HEK293 (cell line): Measurements from ENCODE around the gene TRAM2.

Experiments
- CTCF ChIA-PET: fragments of 350-600 bp; formaldehyde crosslinking; extraction: SDS; loops from one replicate; lab custom pipeline; 2021; ENCODE audit warnings: antibody characterized with exemption; lab: Yijun Ruan, JAX
- POLR2A ChIA-PET: fragments of 300-600 bp; formaldehyde crosslinking; extraction: SDS; loops from one replicate; lab custom pipeline; 2020; ENCODE audit warnings: antibody characterized with exemption, inconsistent platforms; lab: Yijun Ruan, JAX
- H3K27ac ChIP-seq: fragments of 200-500 bp; sonication (Bioruptor generic); 2 replicates; pipeline ENCODE4 v1.5.1; 2014; ENCODE audit warnings: low read depth, low read length, control low read depth, inconsistent platforms; ENCODE audit errors: extremely low read depth
- H3K36me3 ChIP-seq, 2 experiments: fragments of 200-500 bp in 1 of 2; sonication (Bioruptor generic) in 1 of 2; 1 replicate in 1 of 2; 2 replicates in 1 of 2; pipeline ENCODE4 v1.5.1; 2014 to 2017; ENCODE audit warnings: inconsistent platforms in 2 of 2, low read length in 2 of 2; ENCODE audit not compliant: control insufficient read depth in 2 of 2, insufficient read depth in 1 of 2
- H3K4me1 ChIP-seq: fragments of 200-500 bp; sonication (Bioruptor generic); 2 replicates; pipeline ENCODE4 v1.5.1; 2014; ENCODE audit warnings: mild to moderate bottlenecking, low read length, inconsistent platforms; ENCODE audit not compliant: control insufficient read depth, insufficient read depth
- H3K4me3 ChIP-seq: 2 replicates; pipeline ENCODE4 v1.5.1; 2011; ENCODE audit warnings: low read depth, mild to moderate bottlenecking, control low read depth, low read length, moderate library complexity
- H3K9me3 ChIP-seq: fragments of 200-500 bp; sonication (Bioruptor generic); 2 replicates; pipeline ENCODE4 v1.5.1; 2014; ENCODE audit warnings: low read depth, low read length, inconsistent platforms; ENCODE audit not compliant: control insufficient read depth, insufficient read depth
- GFI1B ChIP-seq: fragments of 450-650 bp; formaldehyde crosslinking; IDR thresholded peaks from 2 replicates; pipeline ENCODE4 v1.5.1; 2016; ENCODE audit warnings: missing biosample characterization, missing genetic modification characterization
- GLI2 ChIP-seq: fragments of 450-650 bp; formaldehyde crosslinking; IDR thresholded peaks from 2 replicates; pipeline ENCODE4; 2017; ENCODE audit warnings: missing biosample characterization, missing genetic modification characterization, low read depth, borderline replicate concordance
- HOXA7 ChIP-seq: sonication (generic); formaldehyde crosslinking; IDR thresholded peaks from 2 replicates; pipeline ENCODE4 v1.8.1; 2022; ENCODE audit warnings: missing genetic modification reagents, borderline replicate concordance
- KLF16 ChIP-seq: fragments of 450-650 bp; formaldehyde crosslinking; IDR thresholded peaks from 2 replicates; pipeline ENCODE4 v1.5.1; 2017; ENCODE audit warnings: missing biosample characterization, missing genetic modification characterization
- KLF7 ChIP-seq: fragments of 450-650 bp; formaldehyde crosslinking; IDR thresholded peaks from 2 replicates; pipeline ENCODE4 v1.5.1; 2016; ENCODE audit warnings: missing biosample characterization, missing genetic modification characterization, borderline replicate concordance
- MEIS1 ChIP-seq: sonication (generic); formaldehyde crosslinking; IDR thresholded peaks from 2 replicates; pipeline ENCODE4 v1.8.1; 2022; ENCODE audit warnings: missing genetic modification reagents, mild to moderate bottlenecking, borderline replicate concordance
- PRDM1 ChIP-seq: fragments of 450-650 bp; formaldehyde crosslinking; IDR thresholded peaks from 2 replicates; pipeline ENCODE4; 2016; ENCODE audit warnings: missing biosample characterization, missing genetic modification characterization
- SP7 ChIP-seq: fragments of 450-650 bp; formaldehyde crosslinking; IDR thresholded peaks from 2 replicates; pipeline ENCODE4 v1.5.1; 2016; ENCODE audit warnings: missing biosample characterization, missing genetic modification characterization
- ZBTB21 ChIP-seq: fragments of 450-650 bp; formaldehyde crosslinking; IDR thresholded peaks from 2 replicates; pipeline ENCODE4 v1.5.1; 2017; ENCODE audit warnings: missing biosample characterization, missing genetic modification characterization
- ZFP37 ChIP-seq: fragments of 450-650 bp; formaldehyde crosslinking; IDR thresholded peaks from 2 replicates; pipeline ENCODE4 v1.5.1; 2016; ENCODE audit warnings: missing biosample characterization, missing genetic modification characterization
- ZNF133 ChIP-seq: fragments of 450-650 bp; formaldehyde crosslinking; IDR thresholded peaks from 2 replicates; pipeline ENCODE4 v1.5.1; 2016; ENCODE audit warnings: missing biosample characterization, missing genetic modification characterization
- ZNF140 ChIP-seq: fragments of 450-650 bp; formaldehyde crosslinking; IDR thresholded peaks from 2 replicates; pipeline ENCODE4 v1.5.1; 2016; ENCODE audit warnings: missing biosample characterization, missing genetic modification characterization
- ZNF324 ChIP-seq: fragments of 450-650 bp; formaldehyde crosslinking; IDR thresholded peaks from 2 replicates; pipeline ENCODE4 v1.5.1; 2016; ENCODE audit warnings: missing biosample characterization, missing genetic modification characterization
- ZNF350 ChIP-seq: fragments of 450-650 bp; formaldehyde crosslinking; IDR thresholded peaks from 2 replicates; pipeline ENCODE4 v1.5.0; 2017; ENCODE audit warnings: missing biosample characterization, mild to moderate bottlenecking, missing genetic modification characterization
- ZNF391 ChIP-seq: fragments of 450-650 bp; formaldehyde crosslinking; IDR thresholded peaks from 2 replicates; pipeline ENCODE4 v1.5.1; 2016; ENCODE audit warnings: low read depth, missing biosample characterization, missing genetic modification characterization, borderline replicate concordance
- ZNF404 ChIP-seq: fragments of 450-650 bp; formaldehyde crosslinking; IDR thresholded peaks from 2 replicates; pipeline ENCODE4 v1.5.1; 2017; ENCODE audit warnings: missing biosample characterization, missing genetic modification characterization
- ZNF544 ChIP-seq: fragments of 450-650 bp; formaldehyde crosslinking; IDR thresholded peaks from 2 replicates; pipeline ENCODE4 v1.5.0; 2017; ENCODE audit warnings: missing biosample characterization, missing genetic modification characterization
- ZNF560 ChIP-seq: fragments of 450-650 bp; formaldehyde crosslinking; IDR thresholded peaks from 2 replicates; pipeline ENCODE4 v1.5.1; 2017; ENCODE audit warnings: missing biosample characterization, missing genetic modification characterization, borderline replicate concordance
- ZNF600 ChIP-seq: fragments of 450-650 bp; formaldehyde crosslinking; IDR thresholded peaks from 2 replicates; pipeline ENCODE4 v1.5.1; 2016; ENCODE audit warnings: missing biosample characterization, missing genetic modification characterization
- ZNF610 ChIP-seq: fragments of 450-650 bp; formaldehyde crosslinking; IDR thresholded peaks from 2 replicates; pipeline ENCODE4 v1.5.1; 2016; ENCODE audit warnings: missing biosample characterization, missing genetic modification characterization, borderline replicate concordance
- ZNF837 ChIP-seq: fragments of 450-650 bp; formaldehyde crosslinking; IDR thresholded peaks from 2 replicates; pipeline ENCODE4 v1.5.1; 2016; ENCODE audit warnings: missing biosample characterization, missing genetic modification characterization
- TF ChIP-seq, protein P1 (sequence below): fragments of 450-650 bp; formaldehyde crosslinking; IDR thresholded peaks from 2 replicates; pipeline ENCODE4; 2016; ENCODE audit warnings: missing biosample characterization, missing genetic modification characterization
- TF ChIP-seq, protein P2 (sequence below): fragments of 450-650 bp; formaldehyde crosslinking; IDR thresholded peaks from 2 replicates; pipeline ENCODE4 v1.5.1; 2016; ENCODE audit warnings: missing biosample characterization, missing genetic modification characterization
- TF ChIP-seq, protein P3 (sequence below): fragments of 450-650 bp; formaldehyde crosslinking; IDR thresholded peaks from 2 replicates; pipeline ENCODE4 v1.5.1; 2016; ENCODE audit warnings: missing biosample characterization, missing genetic modification characterization
- TF ChIP-seq, protein P4 (sequence below): fragments of 450-650 bp; formaldehyde crosslinking; IDR thresholded peaks from 2 replicates; pipeline ENCODE4 v1.5.1; 2016; ENCODE audit warnings: missing biosample characterization, missing genetic modification characterization
- TF ChIP-seq, protein P5 (sequence below): fragments of 450-650 bp; formaldehyde crosslinking; IDR thresholded peaks from 2 replicates; pipeline ENCODE4 v1.5.1; 2017; ENCODE audit warnings: missing biosample characterization, missing genetic modification characterization

Gene TRAM2

DNA sequence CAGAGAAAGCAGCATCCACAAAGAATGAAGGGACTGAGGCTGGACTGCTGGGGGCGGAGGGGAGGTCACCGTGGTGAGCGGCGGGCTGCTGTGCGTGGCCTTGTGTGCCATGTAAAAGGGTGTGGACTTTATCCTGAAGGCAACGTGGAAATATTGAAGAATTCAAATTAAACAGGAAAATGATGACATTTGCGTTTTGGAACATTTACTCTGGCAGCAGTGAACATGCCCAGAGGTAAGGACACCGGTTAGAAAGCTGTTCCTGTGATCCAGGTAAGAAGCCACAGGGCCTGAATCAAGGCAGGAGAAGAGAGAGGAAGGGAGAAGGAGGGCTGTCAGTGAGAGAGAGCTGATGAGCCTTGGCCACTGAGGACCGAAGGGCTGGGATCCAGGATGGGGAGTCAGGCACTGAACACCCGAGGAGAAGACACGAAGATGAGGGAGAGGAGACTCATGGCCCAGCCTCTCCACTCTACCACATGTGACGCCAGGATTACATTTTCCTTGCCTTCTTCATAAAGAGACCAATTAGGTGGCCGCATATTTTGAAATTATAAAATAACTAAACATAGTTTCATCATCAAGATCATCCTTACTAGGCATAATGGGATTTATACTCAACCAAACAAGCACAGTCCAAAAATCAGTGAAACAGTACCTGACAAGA is 58.4 kb downstream of the TRAM2 start:
- Histone ChIP-seq H3K4me3 (no peak overlapping the region), H3K36me3 (peaks cover 0 to 5% of the 10 kb centered on the region in 2 experiments; a peak in 1 of 3 replicates), H3K9me3 (no peaks in the 10 kb centered on the region), H3K27ac (peak overlapping the region; percentile 32; the same call in 1 of the 2 replicates), H3K4me1 (peaks cover 20% of the 10 kb centered on the region)
- TF ChIP-seq, protein P1, sequence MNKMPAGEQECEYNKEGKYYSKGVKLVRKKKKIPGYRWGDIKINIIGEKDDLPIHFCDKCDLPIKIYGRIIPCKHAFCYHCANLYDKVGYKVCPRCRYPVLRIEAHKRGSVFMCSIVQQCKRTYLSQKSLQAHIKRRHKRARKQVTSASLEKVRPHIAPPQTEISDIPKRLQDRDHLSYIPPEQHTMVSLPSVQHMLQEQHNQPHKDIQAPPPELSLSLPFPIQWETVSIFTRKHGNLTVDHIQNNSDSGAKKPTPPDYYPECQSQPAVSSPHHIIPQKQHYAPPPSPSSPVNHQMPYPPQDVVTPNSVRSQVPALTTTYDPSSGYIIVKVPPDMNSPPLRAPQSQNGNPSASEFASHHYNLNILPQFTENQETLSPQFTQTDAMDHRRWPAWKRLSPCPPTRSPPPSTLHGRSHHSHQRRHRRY (tag by site-specific recombination): no peak
- TF ChIP-seq, protein P2, sequence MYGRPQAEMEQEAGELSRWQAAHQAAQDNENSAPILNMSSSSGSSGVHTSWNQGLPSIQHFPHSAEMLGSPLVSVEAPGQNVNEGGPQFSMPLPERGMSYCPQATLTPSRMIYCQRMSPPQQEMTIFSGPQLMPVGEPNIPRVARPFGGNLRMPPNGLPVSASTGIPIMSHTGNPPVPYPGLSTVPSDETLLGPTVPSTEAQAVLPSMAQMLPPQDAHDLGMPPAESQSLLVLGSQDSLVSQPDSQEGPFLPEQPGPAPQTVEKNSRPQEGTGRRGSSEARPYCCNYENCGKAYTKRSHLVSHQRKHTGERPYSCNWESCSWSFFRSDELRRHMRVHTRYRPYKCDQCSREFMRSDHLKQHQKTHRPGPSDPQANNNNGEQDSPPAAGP (tag by site-specific recombination): no peak
- TF ChIP-seq ZNF560 (tag by site-specific recombination) (no peak), PRDM1 (tag by site-specific recombination) (no peak), MEIS1 (no peak), GLI2 (tag by site-specific recombination) (no peak), ZNF324 (tag by site-specific recombination) (no peak), ZFP37 (tag by site-specific recombination) (no peak)
- TF ChIP-seq, protein P3, sequence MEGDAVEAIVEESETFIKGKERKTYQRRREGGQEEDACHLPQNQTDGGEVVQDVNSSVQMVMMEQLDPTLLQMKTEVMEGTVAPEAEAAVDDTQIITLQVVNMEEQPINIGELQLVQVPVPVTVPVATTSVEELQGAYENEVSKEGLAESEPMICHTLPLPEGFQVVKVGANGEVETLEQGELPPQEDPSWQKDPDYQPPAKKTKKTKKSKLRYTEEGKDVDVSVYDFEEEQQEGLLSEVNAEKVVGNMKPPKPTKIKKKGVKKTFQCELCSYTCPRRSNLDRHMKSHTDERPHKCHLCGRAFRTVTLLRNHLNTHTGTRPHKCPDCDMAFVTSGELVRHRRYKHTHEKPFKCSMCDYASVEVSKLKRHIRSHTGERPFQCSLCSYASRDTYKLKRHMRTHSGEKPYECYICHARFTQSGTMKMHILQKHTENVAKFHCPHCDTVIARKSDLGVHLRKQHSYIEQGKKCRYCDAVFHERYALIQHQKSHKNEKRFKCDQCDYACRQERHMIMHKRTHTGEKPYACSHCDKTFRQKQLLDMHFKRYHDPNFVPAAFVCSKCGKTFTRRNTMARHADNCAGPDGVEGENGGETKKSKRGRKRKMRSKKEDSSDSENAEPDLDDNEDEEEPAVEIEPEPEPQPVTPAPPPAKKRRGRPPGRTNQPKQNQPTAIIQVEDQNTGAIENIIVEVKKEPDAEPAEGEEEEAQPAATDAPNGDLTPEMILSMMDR: no peak
- TF ChIP-seq, protein P4, sequence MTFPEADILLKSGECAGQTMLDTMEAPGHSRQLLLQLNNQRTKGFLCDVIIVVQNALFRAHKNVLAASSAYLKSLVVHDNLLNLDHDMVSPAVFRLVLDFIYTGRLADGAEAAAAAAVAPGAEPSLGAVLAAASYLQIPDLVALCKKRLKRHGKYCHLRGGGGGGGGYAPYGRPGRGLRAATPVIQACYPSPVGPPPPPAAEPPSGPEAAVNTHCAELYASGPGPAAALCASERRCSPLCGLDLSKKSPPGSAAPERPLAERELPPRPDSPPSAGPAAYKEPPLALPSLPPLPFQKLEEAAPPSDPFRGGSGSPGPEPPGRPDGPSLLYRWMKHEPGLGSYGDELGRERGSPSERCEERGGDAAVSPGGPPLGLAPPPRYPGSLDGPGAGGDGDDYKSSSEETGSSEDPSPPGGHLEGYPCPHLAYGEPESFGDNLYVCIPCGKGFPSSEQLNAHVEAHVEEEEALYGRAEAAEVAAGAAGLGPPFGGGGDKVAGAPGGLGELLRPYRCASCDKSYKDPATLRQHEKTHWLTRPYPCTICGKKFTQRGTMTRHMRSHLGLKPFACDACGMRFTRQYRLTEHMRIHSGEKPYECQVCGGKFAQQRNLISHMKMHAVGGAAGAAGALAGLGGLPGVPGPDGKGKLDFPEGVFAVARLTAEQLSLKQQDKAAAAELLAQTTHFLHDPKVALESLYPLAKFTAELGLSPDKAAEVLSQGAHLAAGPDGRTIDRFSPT (tag by site-specific recombination): no peak
- ChIA-PET POLR2A (interaction anchor here (1.0 to 1.1 kb wide), 2 partner anchors 14 to 17 kb away, joined by 3 to 4 read pairs; no protein-coding TSS in a partner anchor), CTCF (interaction anchor here (1.0 kb wide), 1 partner anchor 14 kb away, joined by 5 read pairs; no protein-coding TSS in a partner anchor)

DNA sequence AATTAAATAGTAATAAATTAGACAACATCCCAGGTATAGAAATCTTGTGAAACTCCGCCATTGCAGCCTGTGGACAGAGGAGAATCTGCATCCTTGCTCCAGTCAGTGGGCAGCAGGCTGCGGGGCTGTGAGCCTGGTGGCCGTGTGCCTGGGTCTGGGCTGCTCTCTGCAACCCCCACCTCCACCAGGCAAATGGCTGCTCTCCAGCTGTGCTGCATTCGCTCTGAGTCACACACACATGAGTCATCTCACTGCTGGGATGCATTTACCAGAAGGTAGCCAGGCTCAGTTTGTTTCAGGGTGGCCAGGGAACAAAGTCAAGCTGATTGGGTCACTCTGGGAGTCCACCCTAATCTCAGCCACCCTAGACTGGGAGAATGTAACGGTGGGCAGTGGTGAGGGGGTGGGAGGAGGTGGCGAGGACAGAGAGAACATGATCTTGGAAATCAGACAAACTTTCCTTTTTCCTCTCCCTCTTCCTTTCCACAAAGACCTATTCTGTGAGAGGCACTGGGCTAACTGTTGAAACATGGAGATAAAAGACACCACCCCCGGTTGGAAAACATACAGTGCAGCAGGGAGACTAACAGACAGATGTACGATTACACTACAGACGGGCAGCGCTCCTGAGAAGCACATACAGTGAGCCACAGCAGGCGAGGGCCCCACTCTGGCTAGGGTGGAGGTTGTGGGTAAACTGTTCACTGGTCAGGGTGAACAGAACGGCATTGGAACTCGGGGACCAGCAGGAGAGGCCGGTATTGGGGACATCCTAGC is 59.2 kb downstream of the TRAM2 start:
- Histone ChIP-seq H3K36me3 (peaks cover 0 to 5% of the 10 kb centered on the region in 2 experiments; a peak in 1 of 3 replicates), H3K4me3 (no peak overlapping the region), H3K9me3 (no peaks in the 10 kb centered on the region), H3K27ac (peak overlapping the region; percentile 32; the same call in 1 of the 2 replicates), H3K4me1 (peaks cover 13% of the 10 kb centered on the region)
- POLR2A ChIA-PET: interaction anchor here (1.0 to 1.1 kb wide), 2 partner anchors 13 to 18 kb away, joined by 3 to 4 read pairs; no protein-coding TSS in a partner anchor
- CTCF ChIA-PET: interaction anchor here (0.9 to 1.0 kb wide), 2 partner anchors 15 to 64 kb away, joined by 4 to 5 read pairs; no protein-coding TSS in a partner anchor
- TF ChIP-seq ZNF837 (no peak), KLF7 (no peak), ZNF610 (no peak), ZNF140 (tag by site-specific recombination) (no peak), KLF16 (no peak), ZBTB21 (tag by site-specific recombination) (no peak), SP7 (tag by site-specific recombination) (peak; percentile 78), ZNF133 (no peak), ZNF544 (tag by site-specific recombination) (no peak), GFI1B (tag by site-specific recombination) (no peak; the same call in 1 of the 2 replicates), ZNF350 (tag by site-specific recombination) (no peak), ZNF600 (tag by site-specific recombination) (peak; percentile 69; the same call in 1 of the 2 replicates), ZNF391 (tag by site-specific recombination) (0 out of 2 replicates have a peak, but pooled peaks have one; percentile 28), HOXA7 (CRISPR knock-in tag) (no peak), ZNF404 (tag by site-specific recombination) (no peak)
- TF ChIP-seq, protein P5, sequence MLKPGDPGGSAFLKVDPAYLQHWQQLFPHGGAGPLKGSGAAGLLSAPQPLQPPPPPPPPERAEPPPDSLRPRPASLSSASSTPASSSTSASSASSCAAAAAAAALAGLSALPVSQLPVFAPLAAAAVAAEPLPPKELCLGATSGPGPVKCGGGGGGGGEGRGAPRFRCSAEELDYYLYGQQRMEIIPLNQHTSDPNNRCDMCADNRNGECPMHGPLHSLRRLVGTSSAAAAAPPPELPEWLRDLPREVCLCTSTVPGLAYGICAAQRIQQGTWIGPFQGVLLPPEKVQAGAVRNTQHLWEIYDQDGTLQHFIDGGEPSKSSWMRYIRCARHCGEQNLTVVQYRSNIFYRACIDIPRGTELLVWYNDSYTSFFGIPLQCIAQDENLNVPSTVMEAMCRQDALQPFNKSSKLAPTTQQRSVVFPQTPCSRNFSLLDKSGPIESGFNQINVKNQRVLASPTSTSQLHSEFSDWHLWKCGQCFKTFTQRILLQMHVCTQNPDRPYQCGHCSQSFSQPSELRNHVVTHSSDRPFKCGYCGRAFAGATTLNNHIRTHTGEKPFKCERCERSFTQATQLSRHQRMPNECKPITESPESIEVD (tag by site-specific recombination): no peak
